HG03139 (cell line): ENCODE measurements around the gene TMEM120B.

Source experiments
- ATAC-seq: cut with Tn5 transposase; IDR thresholded peaks from one replicate; pipeline ENCODE4 v1.9.1; 2021; ENCODE audit not compliant: unreplicated experiment

TMEM120B gene

DNA sequence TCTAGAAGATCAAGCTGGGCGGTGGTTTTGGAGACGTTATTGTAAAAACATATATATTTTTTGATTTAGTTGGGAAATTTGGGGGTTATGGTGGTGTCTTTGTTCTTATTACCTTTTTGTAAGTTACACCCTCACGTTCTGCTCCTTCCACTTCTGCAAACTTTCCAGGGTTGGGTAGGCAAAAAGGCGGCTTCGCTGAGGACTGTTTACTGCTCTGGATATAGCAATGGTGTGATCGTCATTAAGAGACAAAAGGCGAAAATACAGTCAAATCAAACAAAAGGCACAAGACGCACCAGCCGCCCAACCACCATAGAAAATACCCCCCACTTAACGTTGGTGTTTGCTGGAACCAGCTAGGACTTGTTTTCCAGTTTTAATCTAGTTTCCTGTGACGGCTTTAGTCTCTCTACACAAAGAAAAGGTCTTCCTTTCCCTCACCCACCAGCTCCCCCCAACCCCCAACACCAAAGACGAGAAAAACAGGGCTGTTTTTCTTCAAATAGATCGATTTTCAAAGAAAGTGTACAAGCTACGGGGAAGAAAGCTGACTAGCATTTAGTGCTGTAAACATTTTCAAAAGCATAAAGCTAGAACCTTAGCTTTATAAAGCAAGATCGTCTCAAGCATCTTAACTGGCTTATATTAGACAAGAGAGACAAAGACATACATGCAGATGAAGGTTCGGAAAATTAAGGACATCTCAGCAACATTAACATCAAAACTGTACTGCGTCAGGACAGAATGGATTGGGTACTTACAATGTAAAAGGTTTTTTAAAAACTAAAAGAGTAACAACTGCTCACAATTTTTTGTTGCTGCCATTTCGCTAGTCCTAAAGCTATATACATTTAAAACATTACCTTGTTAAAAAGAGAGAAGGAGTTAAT lies 89.3 kb downstream of the TMEM120B start:
- no peak for ATAC-seq

GRCh38 chr12:121802485-121802842 lies 89.9 kb downstream of the TMEM120B start:
- ATAC-seq = no peak

DNA sequence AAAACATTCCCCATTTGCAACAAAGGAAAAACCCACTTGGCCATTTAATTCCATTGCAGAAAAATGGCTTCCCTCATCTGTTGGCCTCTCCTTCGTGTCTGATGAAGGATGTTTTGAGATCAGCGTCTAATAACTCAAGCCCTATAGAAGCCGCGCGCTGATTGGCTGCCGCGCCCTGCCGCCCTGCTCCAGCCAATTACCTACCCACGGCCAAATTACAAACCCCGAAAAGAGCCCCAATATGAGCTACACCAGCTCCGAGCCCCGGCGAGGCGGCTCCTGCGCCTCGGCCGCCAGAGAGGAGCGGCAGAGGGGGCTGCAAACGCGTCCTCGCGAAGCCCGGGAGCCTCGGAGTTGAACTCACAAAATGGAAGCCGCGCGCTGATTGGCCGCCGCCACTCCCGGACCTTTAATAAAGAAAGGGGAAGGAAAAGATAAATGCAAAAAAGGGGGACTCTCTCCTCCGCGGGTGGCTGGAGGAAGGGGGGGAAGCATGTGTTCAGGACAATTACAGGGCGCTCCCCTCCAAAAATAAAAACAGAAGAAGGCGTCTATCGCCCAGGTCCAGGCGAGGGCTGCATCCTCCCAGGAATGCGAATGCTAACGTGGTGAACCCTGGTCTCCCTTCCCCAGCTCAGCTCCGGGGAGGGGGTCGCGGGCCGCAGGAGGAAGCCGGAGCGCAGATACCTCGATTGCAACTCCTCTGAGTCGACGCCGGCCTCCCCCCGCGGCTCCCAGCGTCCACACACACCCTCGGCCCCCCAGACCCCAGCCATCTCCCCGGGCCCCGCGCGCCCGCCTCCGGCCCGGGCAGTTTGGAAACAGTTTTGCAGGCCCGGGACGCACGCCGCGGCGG lies 90.5 kb downstream of the TMEM120B start:
- no peak for ATAC-seq

DNA sequence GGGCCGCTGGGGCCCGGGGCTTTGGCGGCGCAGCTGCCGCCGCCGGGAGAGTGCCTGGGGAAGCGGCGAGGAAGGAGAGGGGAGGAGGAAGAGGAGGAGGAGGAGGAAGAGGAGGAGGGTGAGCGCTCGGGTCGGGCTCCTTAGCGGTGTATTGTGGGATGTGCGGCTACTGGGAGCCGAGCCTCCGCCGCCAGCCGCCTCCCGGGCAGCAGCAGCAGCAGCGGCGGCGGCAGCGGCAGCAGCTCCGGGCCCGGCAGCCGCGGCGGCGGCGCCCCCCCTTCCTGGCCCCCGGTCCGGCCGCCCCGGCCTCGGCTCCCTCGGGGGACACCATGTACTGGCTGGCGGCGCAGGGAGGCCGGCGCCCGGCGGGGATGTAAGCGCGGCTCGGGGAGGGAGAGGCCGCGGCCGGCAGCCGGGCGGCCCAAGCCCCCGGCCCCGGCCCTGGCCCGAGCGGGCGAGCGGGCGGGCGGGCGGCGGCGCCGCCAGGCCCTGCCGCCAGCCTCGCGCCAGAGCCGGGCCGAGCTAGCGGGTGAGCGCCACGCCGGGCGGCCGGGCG lies 91.4 kb downstream of the TMEM120B start, which contains the start of gene SETD1B:
Gene SETD1B (plus strand): TSS at position 149 of the 556 bp plus-strand sequence. CDS start 729 bp downstream, outside the sequence.
- ATAC-seq = no peak

DNA sequence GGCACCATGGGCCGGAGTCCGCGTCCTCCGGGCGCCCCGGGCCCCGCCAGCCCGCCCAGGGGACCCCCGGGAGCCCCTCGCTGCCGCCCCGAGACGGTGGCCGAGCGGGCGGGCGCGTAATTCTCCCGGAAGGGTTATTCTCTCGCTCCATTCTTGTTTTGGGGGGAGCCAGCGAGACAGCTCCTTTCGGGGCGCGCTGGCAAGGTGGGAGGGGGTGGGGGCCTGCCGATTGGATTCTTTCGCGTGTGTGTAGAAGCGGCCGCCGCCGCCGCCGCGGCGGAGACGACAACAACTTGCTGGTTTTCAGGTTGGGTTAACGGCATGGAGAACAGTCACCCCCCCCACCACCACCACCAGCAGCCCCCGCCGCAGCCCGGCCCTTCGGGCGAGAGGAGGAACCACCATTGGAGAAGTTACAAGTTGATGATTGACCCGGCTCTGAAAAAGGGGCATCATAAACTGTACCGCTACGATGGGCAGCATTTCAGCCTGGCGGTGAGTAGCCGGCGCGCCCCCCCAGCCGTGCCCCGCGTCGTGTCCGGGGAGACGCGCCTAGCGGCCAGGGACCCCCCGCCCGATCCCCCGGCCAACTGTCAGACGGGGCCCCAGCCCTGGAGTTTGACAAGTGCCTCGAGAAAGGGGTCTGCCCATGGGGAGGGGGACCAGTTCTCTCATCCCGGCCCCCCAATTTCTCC lies 92.0 kb downstream of the TMEM120B start:
- no peak for ATAC-seq

- no peak for ATAC-seq
These were observed 92.8 kb downstream of the TMEM120B start for GRCh38 chr12:121805171-121806008.

GRCh38 chr12:121806009-121806545 lies 93.5 kb downstream of the TMEM120B start:
- ATAC-seq = no peak

- no peak for ATAC-seq
These were observed 94.2 kb downstream of the TMEM120B start for GRCh38 chr12:121806546-121807423.

DNA sequence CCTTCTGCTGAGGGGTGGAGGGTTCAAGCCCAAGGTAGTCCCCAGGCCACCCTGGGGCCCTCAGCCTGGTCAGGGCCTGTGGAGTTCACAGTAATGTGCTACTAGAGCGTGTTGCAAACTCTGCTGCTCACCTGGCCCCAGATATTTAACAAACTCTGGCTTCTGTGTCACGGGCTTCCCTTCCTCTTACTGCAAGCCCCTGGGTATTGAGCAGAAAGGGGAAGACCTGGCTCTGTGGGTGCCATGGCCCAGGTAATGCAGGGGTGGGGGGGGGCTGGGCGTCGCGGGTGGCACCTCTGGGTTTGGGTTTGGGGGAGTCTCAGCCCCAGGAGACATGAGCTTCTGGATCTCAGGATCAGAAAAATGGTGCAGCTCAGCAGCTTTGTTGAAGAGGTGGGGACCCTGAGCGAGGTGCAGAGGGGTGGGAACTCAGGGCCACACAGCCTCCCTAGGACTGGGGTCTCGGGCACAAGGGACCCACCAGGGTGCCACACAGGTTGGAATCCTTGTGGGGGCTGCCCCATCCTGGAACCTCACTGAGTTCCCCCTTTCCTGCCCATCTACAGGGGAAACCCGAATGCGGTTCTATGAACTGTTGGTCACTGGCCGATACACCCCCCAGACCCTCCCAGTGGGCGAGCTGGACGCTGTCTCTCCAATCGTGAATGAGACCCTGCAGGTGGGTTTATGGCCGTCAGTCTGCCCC lies 95.2 kb downstream of the TMEM120B start:
- no peak for ATAC-seq

GRCh38 chr12:121808623-121809022 lies 96.1 kb downstream of the TMEM120B start:
- no peak for ATAC-seq

DNA sequence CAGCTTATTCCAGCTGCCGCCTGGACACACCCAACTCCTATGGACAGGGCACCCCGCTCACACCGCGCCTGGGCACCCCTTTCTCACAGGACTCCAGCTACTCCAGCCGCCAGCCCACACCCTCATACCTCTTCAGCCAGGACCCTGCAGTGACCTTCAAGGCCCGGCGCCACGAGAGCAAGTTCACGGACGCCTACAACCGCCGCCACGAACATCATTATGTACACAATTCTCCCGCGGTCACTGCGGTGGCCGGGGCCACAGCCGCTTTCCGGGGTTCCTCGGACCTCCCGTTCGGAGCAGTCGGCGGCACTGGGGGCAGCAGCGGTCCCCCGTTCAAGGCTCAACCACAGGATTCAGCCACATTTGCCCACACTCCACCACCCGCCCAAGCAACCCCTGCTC lies 97.2 kb downstream of the TMEM120B start:
- no peak for ATAC-seq

DNA sequence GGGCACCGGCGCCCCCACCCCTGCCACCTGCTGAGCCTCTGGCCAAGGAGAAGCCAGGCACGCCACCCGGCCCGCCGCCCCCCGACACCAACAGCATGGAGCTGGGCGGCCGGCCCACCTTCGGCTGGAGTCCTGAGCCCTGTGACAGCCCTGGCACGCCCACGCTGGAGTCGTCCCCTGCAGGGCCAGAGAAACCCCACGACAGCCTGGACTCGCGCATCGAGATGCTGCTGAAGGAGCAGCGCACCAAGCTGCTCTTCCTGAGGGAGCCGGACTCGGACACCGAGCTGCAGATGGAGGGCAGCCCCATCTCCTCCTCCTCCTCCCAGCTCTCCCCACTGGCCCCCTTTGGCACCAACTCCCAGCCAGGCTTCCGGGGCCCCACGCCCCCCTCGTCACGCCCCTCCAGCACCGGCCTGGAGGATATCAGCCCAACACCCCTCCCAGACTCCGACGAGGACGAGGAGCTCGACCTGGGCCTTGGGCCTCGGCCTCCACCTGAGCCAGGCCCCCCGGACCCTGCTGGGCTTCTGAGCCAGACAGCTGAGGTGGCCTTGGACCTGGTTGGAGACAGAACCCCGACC lies 97.8 kb downstream of the TMEM120B start:
- ATAC-seq = no peak

GRCh38 chr12:121810833-121811433 lies 98.4 kb downstream of the TMEM120B start:
- no peak for ATAC-seq

- no peak for ATAC-seq
These were observed 99.1 kb downstream of the TMEM120B start for GRCh38 chr12:121811434-121812319.

DNA sequence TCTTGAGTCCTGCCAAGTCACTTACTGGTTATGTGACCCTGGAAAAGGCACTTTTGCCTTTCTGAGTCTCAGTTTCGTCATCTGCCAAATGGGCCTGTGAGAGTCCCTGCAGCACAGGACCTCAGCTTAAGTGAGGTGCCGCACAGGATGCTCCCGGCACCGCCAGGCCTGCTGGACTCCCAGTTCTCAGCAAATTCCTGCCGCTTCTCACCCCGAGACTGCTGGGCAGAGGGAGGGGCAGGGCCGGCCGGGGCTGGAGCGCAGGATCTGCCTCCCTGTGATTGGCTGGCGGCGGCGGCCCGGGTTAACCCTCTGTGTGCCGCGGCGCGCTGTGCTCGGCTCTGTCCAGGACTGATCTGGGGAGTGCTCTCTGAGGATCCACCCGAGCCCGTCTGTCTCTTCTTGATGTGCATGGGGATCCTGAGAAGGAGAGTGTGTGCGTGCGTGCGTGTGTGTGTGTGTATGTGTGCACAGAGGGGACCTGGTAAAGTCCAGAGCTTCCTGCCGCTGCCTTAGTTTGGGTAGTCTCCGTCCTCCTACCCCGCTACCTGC lies 99.8 kb downstream of the TMEM120B start:
- ATAC-seq = no peak
